Mucosa of stomach (tissue), 1 donor: Measurements from ENCODE around the gene FEV.

Source experiments
- H3K27me3 ChIP-seq: one replicate; pipeline ENCODE4 v1.7.0; 2013; ENCODE audit warnings: mild to moderate bottlenecking, low read length; ENCODE audit not compliant: control insufficient read depth, insufficient read depth
- H3K36me3 ChIP-seq: one replicate; pipeline ENCODE4 v1.7.0; 2013; ENCODE audit warnings: low read length; ENCODE audit not compliant: control insufficient read depth, insufficient read depth
- H3K4me1 ChIP-seq: one replicate; pipeline ENCODE4 v1.7.0; 2013; ENCODE audit warnings: mild to moderate bottlenecking, low read length; ENCODE audit not compliant: control insufficient read depth, insufficient read depth
- H3K4me3 ChIP-seq: one replicate; pipeline ENCODE4 v1.7.0; 2013; ENCODE audit warnings: low read length
- H3K9ac ChIP-seq: one replicate; pipeline ENCODE4 v1.7.0; 2013; ENCODE audit warnings: mild to moderate bottlenecking, low read length, moderate library complexity
- H3K9me3 ChIP-seq: one replicate; pipeline ENCODE4 v1.7.0; 2013; ENCODE audit warnings: mild to moderate bottlenecking, low read length, moderate library complexity; ENCODE audit not compliant: control insufficient read depth
- donor health status: Pancreatic carcinoma.

The FEV gene

DNA sequence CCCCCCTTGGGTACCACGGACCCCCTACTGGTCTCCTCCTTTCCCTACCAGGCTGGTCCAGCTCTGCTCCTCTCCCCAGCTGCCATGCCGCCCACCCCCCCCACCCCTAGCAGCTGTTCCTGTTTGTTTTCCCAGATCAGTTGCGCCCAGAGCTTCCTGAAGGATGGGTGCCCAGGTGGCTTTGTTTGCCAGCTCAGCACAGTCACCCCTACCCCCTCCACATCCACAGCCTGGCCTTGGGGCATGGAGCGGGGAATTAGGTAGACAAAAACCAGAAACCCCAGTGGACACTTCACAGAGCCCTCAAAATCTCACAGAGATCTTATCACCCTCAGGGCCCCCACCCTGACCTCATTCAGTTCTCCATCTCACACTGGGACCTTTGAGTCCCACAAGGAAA is 12.0 kb upstream of the FEV start:
- Histone ChIP-seq H3K27me3 (peaks cover 71% of the 10 kb centered on the region), H3K9ac (peak overlapping the region; percentile 56), H3K9me3 (no peaks in the 10 kb centered on the region), H3K4me3 (no peak overlapping the region), H3K36me3 (no peaks in the 10 kb centered on the region), H3K4me1 (peaks cover 65% of the 10 kb centered on the region)

DNA sequence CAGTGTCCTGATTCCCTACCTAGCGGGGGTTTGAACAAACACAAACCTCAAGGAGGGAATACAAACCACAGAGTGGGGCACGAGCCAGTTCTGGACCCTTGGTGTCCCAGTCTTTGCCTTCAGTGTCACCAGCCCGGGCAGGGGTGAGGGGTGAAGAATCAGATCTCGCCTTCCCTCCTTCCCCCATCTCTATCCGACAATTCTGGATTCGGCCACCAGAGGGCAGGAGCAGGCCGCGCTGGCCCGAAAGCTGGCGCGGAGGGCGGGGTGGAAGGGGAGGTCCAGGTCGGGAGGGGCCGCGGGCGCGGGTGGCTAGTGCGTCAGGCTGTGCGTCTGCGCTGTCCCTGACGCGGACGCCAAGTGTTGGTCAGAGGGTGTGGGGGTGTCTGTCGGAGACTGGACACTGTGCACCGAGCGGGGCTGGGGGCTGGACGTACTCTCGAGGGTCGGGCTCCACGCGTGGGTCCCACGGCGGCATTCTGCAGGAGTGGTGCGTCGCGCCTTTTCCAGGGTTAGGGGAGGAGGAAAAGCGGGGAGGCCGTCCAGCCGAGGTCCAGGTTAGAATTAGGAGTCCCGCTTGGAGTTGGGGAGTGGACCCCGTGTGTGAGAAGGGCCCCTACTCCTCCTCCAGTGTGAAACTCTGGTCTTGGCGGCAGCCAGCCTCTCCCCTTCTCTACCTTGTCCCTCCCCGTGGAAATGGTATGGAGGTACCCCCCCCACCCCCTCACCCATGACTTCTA is 11.2 kb upstream of the FEV start:
- Histone ChIP-seq H3K9me3 (no peaks in the 10 kb centered on the region), H3K27me3 (peaks cover 79% of the 10 kb centered on the region), H3K9ac (peak overlapping the region; percentile 56), H3K4me3 (peak overlapping the region; percentile 22), H3K4me1 (peaks cover 64% of the 10 kb centered on the region), H3K36me3 (no peaks in the 10 kb centered on the region)

DNA sequence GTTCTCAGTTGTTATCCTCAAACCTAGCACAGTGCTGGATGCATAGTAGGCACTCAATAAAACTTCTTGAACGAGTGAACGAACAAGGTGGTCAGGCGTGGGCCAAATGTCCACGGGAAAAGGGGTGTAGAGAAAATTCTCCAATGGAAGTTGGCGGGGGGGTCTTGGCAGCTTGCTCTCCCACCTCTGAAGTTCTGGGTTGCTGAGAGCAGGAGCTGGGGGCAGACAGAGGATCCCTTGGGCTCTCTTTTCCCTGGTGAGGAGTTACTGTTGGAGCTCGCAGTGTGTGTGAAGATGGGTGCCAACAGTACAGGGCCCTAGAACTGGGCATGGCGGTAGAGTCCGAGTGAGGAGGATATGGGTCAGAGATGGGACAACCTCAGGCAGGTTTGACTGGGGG is 10.6 kb upstream of the FEV start:
- H3K9ac ChIP-seq: no peak overlapping the region
- peaks cover 79% of the 10 kb centered on the region for H3K27me3 ChIP-seq
- no peak overlapping the region for H3K4me3 ChIP-seq

DNA sequence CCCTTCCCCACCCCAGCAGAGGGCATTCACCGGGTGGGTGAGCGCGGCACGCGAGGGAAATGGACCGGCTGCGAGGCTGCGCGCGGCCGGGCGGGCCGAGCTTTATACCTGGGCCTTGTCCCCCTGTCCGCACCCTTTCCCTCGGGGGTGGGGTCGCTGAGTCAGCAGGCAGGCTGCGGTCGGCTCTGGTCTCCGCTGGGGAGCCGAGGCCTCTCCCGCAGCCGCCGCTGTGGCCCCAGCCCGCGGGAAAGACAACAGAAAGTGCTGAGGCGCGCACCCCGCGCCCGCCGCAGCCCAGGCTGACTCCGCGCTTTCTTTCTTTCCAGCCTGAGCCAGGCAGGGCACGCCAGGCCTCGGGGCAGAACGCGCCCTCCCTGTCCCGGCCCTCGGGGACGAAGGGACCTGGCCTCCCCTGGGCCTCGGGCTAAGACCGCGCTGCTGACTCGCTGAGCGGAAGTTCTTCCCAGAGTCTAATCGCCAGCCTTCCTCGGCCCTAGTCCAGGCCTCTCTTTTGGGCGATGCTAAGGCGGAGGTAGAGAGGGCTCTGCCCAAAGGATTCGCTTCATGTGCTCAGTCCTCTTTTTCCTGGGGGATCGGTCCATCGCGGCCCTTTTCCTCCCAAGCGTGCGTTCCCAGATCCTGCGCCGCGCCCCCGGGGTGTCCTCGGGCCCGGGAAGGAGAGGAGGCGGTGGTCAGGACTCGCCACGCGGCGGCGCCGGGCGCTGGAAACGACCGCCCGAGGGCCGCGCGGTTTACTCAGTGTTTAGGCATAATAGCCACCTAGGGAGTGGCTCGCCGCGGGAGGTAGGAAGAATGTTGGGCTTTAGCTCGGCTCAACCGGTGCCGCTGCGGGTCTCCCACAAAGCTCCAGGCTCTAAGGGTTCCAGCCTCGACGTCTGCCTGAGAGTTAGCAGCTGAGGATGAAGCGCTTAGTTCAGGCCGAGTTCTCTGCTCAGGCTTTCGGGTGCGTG is 8.6 kb upstream of the FEV start, which contains the start of gene CRYBA2:
CRYBA2 (minus strand) TSS at position 78 of the 971 bp plus-strand sequence. CDS start 246 bp downstream, outside the sequence.
- Histone ChIP-seq H3K4me3 (no peak within 1 kb of the TSS), H3K36me3 (no peaks in the 10 kb centered on the region), H3K4me1 (peaks cover 44% of the 10 kb centered on the region), H3K9ac (peak within 1 kb of the TSS; percentile 23), H3K27me3 (peaks cover 88% of the 10 kb centered on the region), H3K9me3 (no peaks in the 10 kb centered on the region)

More for the DNA sequence above, 10.6 kb upstream of the FEV start:
- no peaks in the 10 kb centered on the region for H3K9me3 ChIP-seq
- H3K36me3 ChIP-seq: no peaks in the 10 kb centered on the region
- peaks cover 59% of the 10 kb centered on the region for H3K4me1 ChIP-seq

DNA sequence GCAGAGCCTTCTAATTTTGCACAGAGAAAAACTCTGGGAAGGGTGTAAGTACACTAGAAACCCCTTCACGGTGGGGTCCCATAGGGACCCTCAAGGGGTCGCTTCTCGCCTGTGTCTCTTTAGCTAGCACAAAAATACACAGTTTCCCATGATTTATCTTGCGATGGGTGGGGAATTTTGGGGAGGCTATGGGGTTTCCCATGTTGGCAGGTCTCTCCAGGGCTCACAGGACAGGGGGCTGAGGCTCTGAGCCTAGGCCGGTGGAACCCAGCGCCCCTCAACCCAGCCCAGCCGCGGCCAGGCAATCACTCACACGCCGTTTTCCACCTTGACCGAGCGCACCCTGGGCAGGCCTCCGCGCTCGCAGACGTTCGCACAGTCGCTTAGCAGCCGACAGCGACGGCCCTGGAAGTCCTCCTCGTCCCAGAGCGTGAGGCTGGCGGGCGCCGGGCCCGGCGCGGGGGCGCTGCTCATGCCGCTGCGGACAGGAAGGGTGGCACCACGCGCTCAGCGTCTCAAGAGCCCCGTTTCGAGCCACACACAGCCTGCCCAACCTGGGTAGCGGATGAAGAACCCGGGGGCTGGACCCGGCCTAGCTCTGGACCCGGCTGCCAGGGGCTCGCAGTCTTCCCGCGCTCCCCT is 7.8 kb upstream of the FEV start:
- Histone ChIP-seq H3K9me3 (no peaks in the 10 kb centered on the region), H3K4me1 (peaks cover 36% of the 10 kb centered on the region), H3K36me3 (no peaks in the 10 kb centered on the region), H3K27me3 (peaks cover 93% of the 10 kb centered on the region), H3K4me3 (no peak overlapping the region), H3K9ac (no peak overlapping the region)

DNA sequence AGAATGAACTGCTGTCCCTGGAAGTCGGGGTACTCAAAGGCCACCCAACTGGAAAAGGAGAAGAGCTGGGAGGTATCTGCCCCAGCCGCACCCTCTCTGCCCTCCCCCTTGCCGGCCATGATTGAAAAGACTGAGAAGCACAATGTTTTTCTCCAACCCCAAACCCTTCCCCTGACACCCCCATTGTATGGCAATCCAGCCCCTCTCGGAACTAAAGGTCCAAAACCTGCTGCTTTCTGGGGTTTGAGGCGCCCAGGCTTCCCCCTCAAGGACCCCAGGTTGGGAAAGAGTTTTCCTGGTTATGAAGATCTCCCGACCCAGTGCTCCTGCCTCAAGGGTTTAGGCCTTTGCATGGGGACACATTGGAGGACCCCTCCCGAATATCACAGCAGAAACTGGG is 7.2 kb upstream of the FEV start:
- Histone ChIP-seq H3K9me3 (no peaks in the 10 kb centered on the region), H3K4me1 (peaks cover 32% of the 10 kb centered on the region), H3K36me3 (no peaks in the 10 kb centered on the region), H3K4me3 (no peak overlapping the region), H3K27me3 (peaks cover 95% of the 10 kb centered on the region), H3K9ac (no peak overlapping the region)

DNA sequence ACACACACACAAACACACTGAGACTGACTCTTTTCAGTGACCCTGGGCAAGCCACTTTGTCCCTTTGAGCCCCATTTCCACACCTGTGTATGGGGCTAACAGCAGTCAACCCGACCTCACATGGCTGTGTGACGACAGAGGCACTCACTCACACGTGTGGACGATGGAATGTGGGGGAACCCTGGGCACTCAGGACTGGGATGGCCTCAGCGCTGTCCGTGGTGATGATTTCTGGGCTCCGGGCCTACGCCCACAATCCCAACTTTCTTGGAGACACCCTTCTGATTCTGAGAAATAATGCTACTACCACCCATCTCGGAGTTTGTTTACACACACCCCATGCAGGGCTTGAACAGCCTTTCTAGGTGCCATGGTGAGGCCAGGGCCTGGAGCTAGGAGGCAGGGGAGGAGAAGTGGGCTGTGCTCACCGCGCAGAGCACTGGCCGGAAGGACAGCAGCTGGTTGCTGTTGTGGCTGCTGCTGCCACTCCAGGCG is 6.7 kb upstream of the FEV start:
- H3K9me3 ChIP-seq: no peaks in the 10 kb centered on the region
- peaks cover 97% of the 10 kb centered on the region for H3K27me3 ChIP-seq
- H3K9ac ChIP-seq: no peak overlapping the region
- H3K36me3 ChIP-seq: no peaks in the 10 kb centered on the region
- H3K4me1 ChIP-seq: peaks cover 29% of the 10 kb centered on the region
- no peak overlapping the region for H3K4me3 ChIP-seq

DNA sequence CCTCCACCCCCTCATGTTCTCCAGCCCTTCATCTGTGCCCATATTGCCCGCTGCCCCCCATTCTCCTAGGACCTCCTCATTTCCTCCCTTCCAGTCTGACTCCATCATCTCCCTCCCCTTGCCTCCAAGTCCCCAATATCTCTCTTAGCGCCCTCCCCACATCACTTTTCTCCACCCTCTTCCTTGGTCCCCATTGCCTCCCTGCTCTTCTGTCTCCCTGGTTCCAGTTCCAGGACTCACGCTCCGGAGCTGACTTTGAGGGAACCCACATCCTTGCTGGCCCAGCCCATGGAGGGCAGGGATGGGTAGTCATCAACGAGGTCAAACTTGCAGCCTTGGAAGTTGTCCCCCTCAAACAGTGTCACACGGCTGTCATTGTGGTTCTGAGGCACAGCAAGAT is 5.6 kb upstream of the FEV start:
- Histone ChIP-seq H3K36me3 (no peaks in the 10 kb centered on the region), H3K4me3 (no peak overlapping the region), H3K27me3 (peaks cover 98% of the 10 kb centered on the region), H3K9ac (no peak overlapping the region), H3K9me3 (no peaks in the 10 kb centered on the region), H3K4me1 (peaks cover 18% of the 10 kb centered on the region)

DNA sequence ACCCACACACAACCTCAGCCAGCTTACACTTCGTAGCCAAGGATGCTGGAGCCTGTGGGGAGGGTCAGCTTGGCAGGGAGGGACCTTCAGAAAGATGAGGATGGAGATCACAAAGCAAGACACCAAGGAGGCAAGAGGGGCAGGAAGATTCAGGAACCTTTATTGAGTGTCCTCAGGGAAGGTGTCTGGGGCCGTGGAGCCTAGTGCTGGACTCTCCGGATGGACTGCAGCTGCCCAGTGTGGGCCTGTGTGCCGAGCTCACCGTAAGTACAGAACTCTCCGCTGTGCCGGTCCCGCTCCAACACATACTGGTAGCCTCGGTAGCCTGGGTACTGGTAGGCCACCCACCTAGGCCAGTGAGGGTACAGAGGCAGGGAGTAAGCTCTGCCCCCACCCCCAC is 5.1 kb upstream of the FEV start:
- Histone ChIP-seq H3K9me3 (no peaks in the 10 kb centered on the region), H3K9ac (no peak overlapping the region), H3K4me1 (peaks cover 17% of the 10 kb centered on the region), H3K27me3 (peaks cover 98% of the 10 kb centered on the region), H3K36me3 (no peaks in the 10 kb centered on the region), H3K4me3 (no peak overlapping the region)

DNA sequence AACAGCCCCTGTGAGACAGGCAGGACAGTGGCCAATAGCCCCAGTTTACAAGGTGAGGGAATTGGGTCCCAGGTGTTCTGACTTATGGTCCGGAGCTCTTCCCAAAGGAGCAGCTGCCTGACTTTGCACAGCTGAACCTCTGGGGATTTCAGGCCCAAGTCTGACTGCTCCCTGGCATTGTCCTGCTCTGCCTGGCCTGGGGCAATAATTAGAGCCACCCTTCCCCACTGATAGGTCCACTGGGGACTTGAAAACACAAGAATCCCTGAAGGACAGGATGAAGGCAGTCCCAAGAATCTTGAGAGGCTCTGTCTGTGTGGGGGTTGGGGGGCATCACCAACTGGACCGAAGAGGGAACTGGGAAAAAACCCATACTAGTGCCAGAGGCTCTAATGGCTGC is 3.7 kb upstream of the FEV start:
- Histone ChIP-seq H3K9me3 (no peaks in the 10 kb centered on the region), H3K4me1 (peaks cover 18% of the 10 kb centered on the region), H3K9ac (no peak overlapping the region), H3K27me3 (peaks cover 99% of the 10 kb centered on the region), H3K36me3 (no peaks in the 10 kb centered on the region), H3K4me3 (no peak overlapping the region)

DNA sequence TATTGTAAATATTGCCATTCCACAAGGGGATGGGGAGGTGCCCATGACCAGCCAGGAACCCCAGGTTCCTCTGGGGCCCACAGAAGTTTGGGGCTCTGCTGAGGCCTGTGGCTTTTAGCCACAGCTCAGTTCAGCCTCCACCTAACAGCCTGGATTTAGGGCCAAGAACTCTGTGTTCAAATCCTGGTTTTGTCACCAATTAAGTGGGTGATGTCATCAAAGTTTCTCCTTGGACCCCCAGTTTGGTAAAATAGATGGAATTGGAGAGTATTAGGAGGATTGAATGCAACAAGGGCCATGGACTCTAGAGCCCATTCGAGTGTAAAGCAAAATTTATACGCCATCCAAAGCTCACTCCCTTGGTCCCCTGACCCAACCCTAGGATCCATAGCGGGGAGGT is 3.2 kb upstream of the FEV start:
- Histone ChIP-seq H3K4me1 (peaks cover 17% of the 10 kb centered on the region), H3K9me3 (no peaks in the 10 kb centered on the region), H3K27me3 (peaks cover 99% of the 10 kb centered on the region), H3K9ac (no peak overlapping the region), H3K4me3 (no peak overlapping the region), H3K36me3 (no peaks in the 10 kb centered on the region)
